ENCODE results near the gene PALLD.

The PALLD gene

DNA sequence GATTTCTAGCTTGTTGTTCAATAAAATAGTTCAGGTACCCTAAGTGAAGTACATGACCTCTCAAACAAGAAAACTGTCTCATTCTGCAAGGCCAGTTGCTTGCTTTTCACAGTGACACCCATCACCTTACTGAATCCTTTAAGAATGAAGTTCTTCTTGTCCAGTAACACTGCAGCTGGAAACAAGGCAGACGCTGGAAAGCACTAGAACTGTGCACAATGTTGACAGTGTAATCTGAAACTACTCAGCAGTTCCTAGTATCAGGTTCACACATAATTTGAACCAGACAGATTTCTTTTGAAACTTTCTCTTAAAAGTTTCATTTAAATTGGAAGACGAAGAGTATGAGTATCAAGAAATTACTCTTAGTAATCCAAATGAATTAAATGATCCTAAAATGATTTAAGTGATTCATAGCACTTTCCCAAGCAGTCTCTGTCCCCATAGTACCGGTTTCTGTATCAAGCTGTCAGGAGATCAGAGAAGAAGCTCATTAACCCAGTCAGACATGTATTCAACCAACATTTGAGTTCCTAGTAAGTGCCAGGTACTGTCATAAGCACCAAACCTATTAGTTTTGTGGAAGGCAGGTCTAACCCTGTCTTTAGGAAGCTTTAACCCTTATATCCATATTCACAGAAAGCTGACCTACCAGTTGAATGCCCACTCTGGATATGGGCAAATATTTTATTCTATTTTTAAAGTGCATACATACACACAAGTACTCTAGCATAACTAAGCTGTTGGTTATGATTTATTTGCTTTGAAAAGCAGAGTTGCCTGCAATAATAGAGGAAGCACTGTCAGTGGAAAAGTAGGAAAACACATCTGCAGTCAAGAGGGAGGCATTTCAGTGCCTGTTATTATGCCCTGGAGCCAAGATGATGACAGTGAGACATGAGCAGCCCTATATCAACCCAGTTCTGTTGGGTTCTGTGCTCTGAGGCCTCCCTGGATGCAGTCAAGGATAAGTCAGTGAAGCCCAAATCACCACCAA, 63.6 kb downstream of the PALLD start:
- DNase-seq: no peak

DNA sequence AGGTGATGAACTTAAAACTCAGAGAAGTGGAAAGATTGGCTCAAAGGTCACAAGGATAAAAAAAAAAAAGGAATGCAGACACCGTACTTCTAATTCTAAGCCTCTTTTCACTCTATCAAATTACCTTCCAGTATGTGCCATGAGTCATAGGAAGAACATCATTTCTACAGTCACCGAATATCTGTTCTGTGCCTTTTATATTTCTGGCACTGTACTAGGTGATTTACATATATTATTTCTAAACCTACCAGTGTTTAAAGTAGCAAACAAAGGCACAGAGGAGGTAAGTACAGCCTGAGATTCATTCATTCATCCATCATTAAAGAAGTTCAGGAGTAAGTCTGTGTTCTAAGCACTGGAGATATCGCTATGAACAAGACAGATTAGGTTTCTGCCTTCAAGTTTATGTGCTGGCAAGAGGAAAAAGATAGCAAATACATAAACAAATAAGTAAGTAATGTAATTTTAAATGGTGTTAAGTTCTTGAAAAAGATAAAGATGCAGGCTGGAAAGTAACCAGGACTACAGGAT, 65.3 kb downstream of the PALLD start:
- DNase-seq: no peak

DNA sequence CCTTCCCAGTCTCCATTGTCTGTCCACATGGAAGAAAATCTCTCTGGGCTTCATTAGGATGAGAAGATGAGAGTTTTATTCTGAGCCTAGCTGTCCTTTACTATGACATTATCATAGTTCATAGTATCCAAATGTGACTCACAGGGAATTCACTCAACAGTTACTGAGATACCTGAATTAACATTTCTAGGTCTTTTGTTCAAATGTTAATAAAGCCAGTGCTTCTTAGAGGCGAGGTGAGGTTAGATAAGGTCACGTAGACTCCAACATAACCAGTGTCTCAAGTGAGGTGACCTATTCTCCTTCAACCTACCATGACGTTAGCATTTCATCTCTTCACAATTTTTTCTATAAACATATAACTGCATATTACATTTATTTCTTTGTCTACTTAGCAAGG, 67.2 kb downstream of the PALLD start:
- DNase-seq: no peak

DNA sequence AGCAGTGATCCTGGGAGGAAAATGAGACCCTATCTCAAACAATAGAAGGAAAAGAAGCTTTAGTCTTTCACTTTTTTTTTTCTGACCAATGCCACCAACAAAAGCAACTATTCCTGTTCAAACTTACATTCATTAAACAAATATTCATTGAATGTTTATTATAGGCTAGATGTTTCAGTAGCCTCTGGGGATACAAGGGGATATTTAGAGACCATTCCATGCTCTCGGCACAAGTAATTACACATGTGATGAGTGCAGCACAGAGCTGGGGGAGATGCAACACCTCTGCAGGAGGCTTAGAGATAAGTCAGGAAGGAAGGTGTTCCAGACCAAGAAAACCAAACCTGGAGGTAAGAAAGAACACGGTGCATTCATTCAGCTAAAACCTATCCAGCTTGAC, 68.3 kb downstream of the PALLD start:
- DNase-seq: no peak

DNA sequence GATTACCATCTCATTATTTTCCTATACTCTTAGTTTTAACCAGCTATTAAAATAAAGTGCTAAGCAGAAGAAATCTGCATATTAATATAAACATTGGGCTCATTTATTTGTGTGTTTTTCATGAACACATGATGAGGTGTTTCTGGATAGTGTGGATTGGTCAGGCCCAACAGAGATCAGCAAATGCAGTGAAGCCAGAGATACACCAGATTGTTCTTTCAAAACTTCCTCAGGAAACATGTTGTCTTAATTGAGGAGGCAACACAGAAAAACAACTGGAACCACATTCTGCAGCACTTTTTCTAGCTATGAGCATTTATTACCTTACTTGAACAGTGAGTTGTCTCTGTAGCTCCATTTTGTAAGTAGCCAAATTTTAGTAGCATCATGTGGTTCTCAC, 69.9 kb downstream of the PALLD start:
- no peak for DNase-seq

DNA sequence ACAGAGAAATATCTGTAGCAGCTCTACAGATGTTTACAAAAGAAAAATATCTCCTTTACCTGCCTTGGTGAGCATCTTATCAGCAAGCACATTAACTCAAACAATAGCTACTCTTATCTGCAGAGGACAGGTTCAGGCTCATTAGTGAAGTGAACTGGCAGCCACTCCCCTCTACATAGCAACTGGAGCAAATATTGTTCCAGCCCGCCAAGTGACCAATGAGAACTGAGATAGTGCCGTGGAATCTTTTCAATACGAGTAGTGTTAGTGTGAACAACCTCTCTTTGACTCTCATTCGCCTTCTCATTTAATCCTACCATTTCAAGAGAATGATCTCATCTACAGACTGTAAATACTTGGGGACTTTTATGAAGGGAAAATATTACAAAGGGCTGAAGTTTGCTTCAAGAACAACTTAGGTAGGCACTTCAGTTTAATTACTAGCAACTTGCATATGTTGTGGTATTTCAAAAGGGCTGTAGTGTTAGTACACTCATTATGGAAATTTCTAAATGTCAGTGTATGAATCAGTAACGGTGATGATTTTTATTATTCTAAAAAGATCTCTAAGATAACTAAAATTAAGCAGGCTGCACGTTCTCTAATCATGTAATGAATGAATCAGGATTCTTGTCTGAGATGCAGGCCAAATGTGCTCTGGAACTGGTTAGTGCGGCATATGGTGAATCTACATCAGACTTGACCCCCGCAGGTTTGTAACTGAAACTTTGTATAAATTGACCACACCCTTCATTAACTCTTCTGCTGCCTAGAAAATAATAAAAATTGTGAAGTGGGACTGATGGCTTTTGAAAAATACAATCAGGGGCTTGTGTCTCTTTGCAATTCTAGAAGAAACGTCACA, 72.4 kb downstream of the PALLD start:
- peak; percentile 81 for DNase-seq

DNA sequence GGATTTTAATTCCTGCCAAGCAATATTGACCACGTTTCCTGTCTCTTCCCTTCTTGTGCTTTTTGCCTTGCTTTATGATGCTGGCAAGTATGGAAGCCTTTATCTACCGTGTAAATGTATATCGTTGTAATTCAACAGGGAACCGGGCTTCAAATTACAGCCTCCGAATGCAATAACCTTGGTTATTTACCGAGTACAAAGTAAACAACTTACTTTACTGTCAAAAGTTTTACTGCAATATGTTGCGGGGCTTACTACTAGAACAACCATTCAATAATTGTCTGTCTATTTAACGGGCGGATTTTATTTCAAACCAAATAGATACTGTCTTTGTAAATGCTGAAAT, 73.1 kb downstream of the PALLD start:
- no peak for DNase-seq

DNA sequence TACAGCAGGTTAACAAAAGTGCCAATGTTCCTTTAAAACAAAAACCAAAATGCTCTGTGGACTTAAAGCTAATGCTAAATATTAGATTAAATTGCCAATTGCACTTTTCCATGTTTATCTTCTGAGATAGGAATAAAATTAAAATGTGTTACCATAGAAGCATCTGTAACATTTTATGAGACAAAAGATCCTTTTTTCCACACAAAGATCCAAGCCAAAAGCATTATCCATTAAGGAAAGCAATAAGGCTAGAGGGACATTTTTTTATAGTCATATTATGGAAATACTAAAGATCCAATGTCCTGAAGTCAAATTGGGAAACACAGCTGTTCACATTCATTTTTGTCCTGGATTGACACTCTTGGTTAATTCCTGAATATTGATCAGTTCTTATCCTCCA, 73.6 kb downstream of the PALLD start:
- no peak for DNase-seq

DNA sequence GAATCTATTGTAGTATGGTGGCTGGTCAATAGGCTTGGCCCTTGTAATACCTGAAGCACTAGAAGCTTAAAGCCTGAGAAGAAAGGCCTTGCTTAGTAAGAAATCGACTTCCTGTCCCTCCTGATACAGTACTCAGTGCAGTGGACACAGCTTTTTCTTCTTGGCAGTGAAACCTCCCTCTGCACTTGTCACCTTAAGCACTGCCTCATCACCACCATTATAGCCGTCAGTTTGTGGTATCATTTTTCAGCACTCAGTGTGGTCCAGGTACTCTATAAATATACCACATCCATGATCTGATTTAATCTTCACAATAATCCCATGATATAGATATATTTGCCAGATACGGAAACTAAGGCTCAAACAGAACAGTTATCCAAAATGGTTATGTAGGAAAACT, 75.2 kb downstream of the PALLD start:
- no peak for DNase-seq

DNA sequence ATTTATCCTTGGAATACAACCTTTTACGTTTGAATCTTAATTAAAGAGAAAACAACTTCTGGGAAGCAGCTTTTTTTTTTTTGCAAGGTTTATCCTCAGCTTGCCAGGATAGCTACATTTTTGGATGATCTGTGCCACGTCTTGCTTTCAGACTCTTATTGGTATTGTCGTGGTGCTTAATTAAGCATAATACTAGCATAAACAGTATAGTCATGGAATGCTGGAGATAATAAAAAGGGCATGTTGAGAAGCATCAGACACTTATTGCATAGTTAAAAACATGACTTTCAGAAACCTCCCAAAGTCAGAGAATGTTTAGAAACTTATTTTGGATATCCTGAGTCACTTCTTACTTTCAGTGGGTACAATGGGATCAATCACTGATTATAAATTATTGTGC, 77.0 kb downstream of the PALLD start:
- DNase-seq: no peak

DNA sequence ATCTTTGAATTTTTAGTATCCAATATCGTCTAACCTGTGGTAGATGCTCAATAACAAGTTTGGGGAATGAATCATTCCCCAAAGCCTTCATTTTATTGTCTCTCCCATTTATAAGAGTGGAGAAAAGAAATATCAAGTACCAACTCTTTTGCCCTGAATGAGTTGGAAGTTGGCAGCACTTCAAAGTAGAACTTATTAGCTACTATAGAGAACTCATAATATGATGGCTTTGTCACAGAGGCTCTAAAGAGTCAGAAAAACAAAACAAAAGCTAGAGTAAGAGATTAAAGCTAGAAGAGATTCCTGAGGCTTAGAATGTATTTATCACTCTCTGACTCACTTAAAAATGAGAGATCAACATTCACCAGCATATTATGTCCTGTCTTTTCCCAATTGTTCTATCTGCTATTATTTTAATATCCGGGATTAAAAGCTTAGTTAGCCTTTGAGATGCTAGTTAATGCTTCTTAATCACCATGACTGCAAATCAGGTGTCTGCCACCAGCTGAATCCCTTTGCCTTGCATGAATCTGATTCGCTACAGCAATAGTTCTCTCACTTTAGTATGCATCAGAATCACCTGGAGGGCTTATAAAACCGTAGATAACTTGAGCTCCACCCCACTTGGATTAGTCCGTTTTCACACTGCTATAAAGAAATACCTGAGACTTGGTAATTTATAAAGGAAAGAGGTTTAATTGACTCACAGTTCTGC, 77.9 kb downstream of the PALLD start:
- no peak for DNase-seq

DNA sequence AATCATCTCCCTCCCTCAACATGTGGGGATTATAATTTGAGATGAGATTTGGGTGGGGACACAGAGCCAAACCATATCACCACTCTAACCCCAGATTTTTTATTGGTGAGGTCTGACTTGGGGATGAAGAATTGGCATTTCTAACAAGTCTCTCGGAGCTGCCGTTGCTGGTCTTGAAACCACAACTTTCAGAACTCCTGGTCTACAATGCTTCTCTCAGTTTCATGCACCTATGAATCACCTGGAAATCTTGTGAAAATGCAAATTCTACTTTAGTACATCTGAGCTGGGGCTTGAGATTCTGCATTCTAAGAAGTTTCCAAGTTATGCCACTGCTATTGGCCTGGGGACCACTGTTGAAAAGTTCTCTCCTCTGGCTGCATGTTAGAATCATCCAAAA, 78.6 kb downstream of the PALLD start:
- DNase-seq: no peak

DNA sequence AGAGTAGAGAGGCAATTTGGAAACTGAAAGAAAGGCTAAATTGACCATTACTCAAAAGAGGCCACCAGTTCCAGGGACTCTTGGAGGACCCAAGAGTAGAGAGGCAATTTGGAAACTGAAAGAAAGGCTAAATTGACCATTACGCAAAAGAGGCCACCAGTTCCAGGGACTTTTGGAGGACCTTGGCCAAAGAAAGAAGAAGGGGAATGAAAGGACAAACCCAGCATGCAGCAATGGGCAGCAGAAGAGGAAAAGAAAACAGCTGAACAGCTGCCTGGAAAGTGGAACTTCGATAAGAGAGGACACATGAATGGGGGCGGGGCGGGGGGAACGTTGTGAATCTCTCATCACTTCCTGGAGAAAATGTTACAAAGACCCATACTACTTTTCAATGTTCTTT, 80.8 kb downstream of the PALLD start:
- DNase-seq: peak; percentile 20

DNA sequence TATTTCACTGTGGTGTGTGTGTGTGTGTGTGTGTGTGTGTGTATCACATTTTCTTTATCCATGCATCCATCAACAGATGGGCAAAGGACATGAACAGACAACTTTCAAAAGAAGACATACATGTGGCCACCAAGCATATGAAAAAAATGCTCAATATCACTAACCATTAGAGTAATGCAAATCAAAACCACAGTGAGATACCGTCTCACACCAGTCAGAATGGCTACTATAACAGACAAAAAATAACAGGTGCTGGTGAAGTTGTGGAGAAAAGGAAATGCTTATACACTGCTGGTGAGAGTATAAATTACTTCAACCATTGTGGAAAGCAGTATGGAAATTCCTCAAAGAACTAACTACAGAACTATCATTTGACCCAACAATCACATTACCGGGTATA, 83.4 kb downstream of the PALLD start:
- DNase-seq: no peak

DNA sequence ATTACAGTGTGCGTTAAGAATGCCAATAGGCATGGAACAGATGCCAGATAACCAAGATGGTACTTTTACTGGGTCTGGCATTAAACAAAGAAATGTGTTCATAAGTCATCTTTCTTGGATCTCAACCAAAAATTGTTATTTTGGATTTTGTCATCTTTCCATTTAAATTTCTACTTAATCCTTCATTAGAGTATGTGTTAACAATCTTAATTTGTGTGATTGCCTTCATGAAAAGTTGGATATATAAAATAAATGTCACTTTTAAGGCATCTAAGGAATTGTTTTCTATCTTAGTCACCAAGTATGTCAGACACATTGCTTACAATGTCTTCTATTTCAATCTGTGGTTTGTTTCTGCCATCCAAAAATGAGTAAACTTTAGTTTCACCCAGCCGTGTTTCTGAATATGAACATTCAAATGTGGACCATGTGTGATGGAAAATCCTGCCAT, 87.5 kb downstream of the PALLD start:
- DNase-seq: no peak

DNA sequence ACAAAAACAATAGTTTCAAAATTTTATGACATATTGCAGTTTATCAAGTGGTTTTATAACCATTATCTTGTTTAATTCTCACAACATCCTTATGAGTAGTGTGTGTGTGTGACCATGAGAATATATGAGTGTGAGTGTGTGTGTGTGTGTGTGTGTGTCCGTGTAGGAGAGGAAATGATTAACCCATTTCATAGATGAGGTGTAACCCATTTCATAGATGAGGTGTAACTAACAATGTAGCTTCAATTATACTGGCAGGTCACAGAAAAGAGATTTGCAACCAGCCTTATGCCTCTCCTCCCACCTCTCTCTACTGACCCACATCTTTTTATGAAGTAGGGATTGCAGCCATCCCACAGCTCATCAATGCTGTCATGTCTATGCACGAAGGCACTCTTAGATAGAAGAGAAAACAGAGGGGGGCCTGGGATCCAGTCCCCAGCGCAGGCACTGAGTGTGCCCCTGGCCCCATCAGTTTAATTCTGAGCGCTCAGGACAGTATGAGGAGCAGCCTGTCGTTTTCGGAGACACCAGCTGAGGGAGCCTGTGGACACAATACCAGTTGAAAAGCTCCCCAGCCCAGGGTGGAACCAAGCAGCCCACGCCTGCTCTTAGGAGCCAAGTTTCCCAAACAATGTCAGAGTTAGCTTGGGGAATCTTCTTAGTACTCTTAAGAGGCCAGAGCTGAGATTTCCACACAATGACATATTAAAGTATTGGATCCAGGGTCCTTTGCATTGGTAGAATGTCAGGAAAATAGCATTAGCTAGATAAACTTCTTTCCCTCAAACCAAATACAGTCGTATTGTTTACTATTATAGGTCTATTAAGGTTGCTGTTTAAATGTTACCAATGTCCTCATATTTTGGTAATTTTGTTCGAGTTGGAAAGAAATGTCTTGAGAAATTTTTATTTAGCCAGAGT, 88.6 kb downstream of the PALLD start:
- DNase-seq: peak; percentile 78

DNA sequence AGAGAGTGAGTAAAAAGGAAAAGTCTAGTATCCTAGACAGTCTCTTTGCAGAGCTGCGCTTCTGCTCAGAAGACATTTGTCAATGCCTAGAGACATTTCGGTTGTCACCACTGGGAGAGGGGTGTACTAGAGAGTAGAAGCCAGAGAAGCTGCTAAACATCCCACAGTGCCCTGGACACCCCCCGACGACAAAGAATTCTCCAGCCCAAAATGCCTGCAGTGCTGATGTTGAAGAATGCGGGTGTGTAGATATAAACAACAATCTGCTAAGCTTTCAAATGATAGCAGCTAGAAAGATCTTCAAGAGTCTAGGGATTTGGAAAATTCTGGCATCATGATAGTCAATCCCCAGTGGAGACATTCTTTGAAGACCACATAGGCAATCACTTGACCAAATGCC, 90.1 kb downstream of the PALLD start:
- DNase-seq: no peak

DNA sequence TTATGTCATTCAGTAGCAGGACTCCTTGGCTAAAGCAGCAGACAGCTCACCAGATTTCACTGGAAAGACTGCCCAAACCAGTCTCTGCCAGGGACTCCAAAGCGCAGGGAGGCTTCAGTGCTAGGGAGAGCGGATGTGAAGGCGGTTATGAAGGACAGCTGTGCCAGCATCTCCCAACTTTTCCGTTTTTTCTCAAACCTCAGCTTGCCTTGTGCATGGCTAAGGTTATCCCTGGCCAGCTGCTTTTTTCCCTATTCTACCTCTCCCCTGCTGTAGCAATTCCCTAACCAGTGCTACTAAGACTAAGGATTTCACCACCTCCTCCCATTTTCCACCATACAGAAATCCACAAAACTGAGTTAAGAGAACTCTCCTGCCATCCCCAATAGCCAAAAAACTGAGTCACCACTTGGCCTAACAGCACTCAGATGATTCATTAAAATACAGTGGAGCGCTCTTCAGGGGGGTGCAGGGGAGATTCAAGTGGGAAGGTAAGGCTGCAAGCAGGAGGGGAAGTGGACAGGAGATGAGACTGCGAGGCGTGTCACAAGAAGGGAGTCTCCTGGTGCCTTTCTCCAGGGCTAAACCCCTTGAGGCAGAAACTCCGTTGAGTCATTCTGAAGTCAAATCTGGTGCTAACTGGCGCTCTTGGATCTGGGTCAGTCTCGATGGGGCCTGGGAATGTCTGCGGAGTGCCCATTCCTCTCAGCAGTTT, 90.7 kb downstream of the PALLD start:
- no peak for DNase-seq

DNA sequence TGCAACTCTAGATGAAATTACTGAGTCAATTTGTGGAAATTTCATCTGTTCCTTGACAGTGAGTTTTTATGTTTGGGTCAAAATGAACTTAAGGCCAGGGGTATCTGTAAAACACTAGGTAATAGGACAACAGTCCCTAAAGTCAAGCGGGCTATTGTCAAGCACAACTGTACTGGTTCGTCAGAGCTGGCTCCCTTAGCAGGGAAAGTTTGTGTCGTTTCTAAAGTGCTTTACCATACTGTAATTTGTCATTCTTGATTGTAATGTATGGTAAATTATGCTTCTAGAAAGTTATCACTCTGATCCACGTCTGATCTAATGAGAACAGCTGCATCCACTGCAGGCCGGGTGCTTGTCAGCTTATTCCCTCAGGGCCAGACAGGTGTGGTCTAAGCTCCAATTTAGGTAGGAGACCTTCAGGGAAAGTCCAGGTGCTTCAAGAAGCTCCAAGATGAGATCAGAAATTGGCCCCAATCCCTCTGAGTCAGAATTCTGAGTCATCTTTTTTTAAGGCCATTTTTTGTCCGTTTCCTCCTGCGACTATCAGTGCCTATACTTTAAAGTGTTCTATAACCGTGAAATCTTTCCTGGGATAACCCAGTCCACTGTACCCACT, 92.2 kb downstream of the PALLD start:
- no peak for DNase-seq

DNA sequence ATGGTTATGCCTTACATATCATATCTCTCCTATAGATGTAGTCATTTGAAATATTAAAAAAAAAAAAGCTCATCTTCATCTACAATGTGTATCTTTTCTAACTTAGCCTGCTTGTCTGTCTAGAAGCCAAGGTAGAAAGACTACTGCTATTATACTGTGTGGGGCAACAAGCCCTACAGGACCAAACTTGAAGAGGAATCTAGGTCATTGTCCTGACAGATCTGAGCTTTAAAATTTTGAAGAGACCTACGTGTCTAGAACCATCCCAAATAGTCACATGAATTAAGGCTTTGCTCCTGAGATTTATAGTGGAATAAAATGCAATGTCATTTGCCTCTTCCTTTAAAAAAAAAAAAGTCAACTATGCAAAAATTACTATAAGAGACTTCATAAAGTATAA, 95.8 kb downstream of the PALLD start:
- no peak for DNase-seq

DNA sequence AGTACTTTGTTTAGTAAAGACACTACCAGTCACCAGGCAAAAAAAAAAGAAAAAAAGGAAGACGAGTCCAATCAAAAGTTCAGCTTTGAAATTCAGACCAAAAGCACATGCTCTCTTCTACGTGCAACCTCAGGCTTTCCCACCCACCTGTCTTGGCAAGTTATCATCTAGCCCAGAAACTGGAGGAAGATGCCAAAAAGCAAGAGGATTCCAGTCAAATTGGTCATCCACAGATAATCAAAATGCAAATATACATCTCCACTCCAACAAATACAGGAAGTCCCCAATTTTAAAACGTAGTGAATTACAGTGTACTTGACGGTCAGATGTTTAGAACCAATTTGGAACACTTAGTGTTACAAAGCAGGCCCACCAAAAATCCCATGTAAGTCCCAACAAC, 96.5 kb downstream of the PALLD start:
- no peak for DNase-seq
